K562 (cell line): ENCODE measurements around the gene FAM111B. TPM values are rescaled to one million over a fixed set of nuclear protein-coding genes. Genes with fewer than 3 reads are reported as not detected.

Source experiments
- HMG20A ChIP-seq: fragments of 450-650 bp; formaldehyde crosslinking; conservative IDR thresholded peaks from 2 replicates; pipeline ENCODE4 v1.4.0; 2020; ENCODE audit warnings: mild to moderate bottlenecking, mixed read lengths
- HSF4 ChIP-seq: fragments of 250-450 bp; sonication (Bioruptor Pico); IDR thresholded peaks from 2 replicates; pipeline ENCODE4 v2.1.2; 2022; ENCODE audit warnings: mild to moderate bottlenecking, moderate library complexity, borderline replicate concordance
- KAT2B ChIP-seq: IDR thresholded peaks from one replicate; pipeline ENCODE4 v1.6.1; 2012; ENCODE audit warnings: low read depth, mild to moderate bottlenecking, control low read depth, inconsistent platforms, low read length, moderate library complexity
- KDM4B ChIP-seq, 2 experiments: fragments of 450-650 bp in 1 of 2; sonication (generic) in 1 of 2; IDR thresholded peaks; 2 replicates each; pipeline ENCODE4 v1.6.1; 2016 to 2017; ENCODE audit warnings: borderline replicate concordance in 2 of 2, antibody characterized with exemption in 1 of 2, low read depth in 1 of 2, mild to moderate bottlenecking in 1 of 2
- MAX ChIP-seq: sonication (generic); formaldehyde crosslinking; IDR thresholded peaks from 2 replicates; pipeline ENCODE4 v1.9.0; 2022; ENCODE audit warnings: mild to moderate bottlenecking, missing genetic modification reagents
- MXD1 ChIP-seq: fragments of 250-450 bp; sonication (Bioruptor Pico); IDR thresholded peaks from 2 replicates; pipeline ENCODE4 v1.8.0; 2021; ENCODE audit warnings: borderline replicate concordance, mild to moderate bottlenecking, moderate library complexity; ENCODE audit not compliant: poor library complexity, severe bottlenecking
- NFE2L1 ChIP-seq: fragments of 450-650 bp; IDR thresholded peaks from 2 replicates; pipeline ENCODE4 v1.6.1; 2016; ENCODE audit warnings: missing genetic modification characterization, low read depth, mild to moderate bottlenecking, missing compliant biosample characterization, moderate library complexity, borderline replicate concordance
- NONO ChIP-seq, 2 experiments: fragments of 200-400 bp in 1 of 2; fragments of 450-650 bp in 1 of 2; formaldehyde crosslinking in 1 of 2; IDR thresholded peaks; 2 replicates each; pipeline ENCODE4 v1.6.1; 2017; ENCODE audit warnings: low read depth in 2 of 2, mild to moderate bottlenecking in 2 of 2, moderate library complexity in 2 of 2, low read length in 1 of 2
- RCOR1 ChIP-seq, 2 experiments: IDR thresholded peaks; 2 replicates each; pipeline ENCODE4 v1.6.1; 2012; ENCODE audit warnings: low read depth in 2 of 2, low read length in 2 of 2, borderline replicate concordance in 1 of 2, improper control_type of control experiment in 1 of 2
- REST ChIP-seq, 2 experiments: fragments of 450-650 bp; formaldehyde crosslinking in 1 of 2; IDR thresholded peaks; 2 replicates each; pipeline versions ENCODE4 v1.4.0 to v1.6.1; 2014 to 2020; ENCODE audit warnings: mild to moderate bottlenecking in 2 of 2, borderline replicate concordance in 1 of 2, low read depth in 1 of 2
- SIN3A ChIP-seq, 2 experiments: fragments of 150-350 bp in 1 of 2; IDR thresholded peaks; 2 replicates each; pipeline ENCODE4 v1.6.1; 2011 to 2016; ENCODE audit warnings: borderline replicate concordance in 2 of 2, low read depth in 2 of 2, low read length in 2 of 2, mild to moderate bottlenecking in 2 of 2, moderate library complexity in 2 of 2; ENCODE audit not compliant: control insufficient read depth in 1 of 2
- VEZF1 ChIP-seq: fragments of 200-800 bp; sonication (Bioruptor generic); IDR thresholded peaks from 2 replicates; pipeline ENCODE4 v1.6.1; 2017; ENCODE audit warnings: missing genetic modification characterization, missing compliant biosample characterization
- ZNF695 ChIP-seq: fragments of 450-650 bp; formaldehyde crosslinking; IDR thresholded peaks from 2 replicates; pipeline ENCODE4 v1.4.0; 2020; ENCODE audit warnings: mild to moderate bottlenecking, moderate library complexity
- ZNF79 ChIP-seq: fragments of 250-450 bp; sonication (Bioruptor Pico); IDR thresholded peaks from 2 replicates; pipeline ENCODE4 v1.4.0; 2020; ENCODE audit warnings: low read depth, mild to moderate bottlenecking, moderate library complexity
- polyA plus RNA-seq, 8 experiments: library from polyadenylated mRNA; depleted of rRNA in 4 of 8; stranded (reverse) in 5 of 8; unstranded in 3 of 8; fragments of >200 nt; fragmentation: Nextera tagmentation in 2 of 8; fragmentation: Illumina TruSeq in 1 of 8; extraction: Ambion mirVana in 2 of 8; extraction: Trizol in 1 of 8; gene quantifications; 2 replicates each; pipeline versions ENCODE4 v1.2.1 to v1.2.3, GENCODE V29; 2011 to 2014; ENCODE audit warnings: inconsistent platforms in 1 of 8, missing spikeins in 1 of 8
- total RNA-seq, 7 experiments: library from RNA; depleted of rRNA in 6 of 7; stranded (reverse); fragments of >200 nt in 6 of 7; fragmentation: Illumina TruSeq in 2 of 7; extraction: Trizol in 2 of 7; gene quantifications; 2 replicates each; pipeline versions ENCODE4 v1.2.1 to v1.2.3, GENCODE V29; 2011 to 2021; ENCODE audit warnings: low replicate concordance in 1 of 7

The FAM111B gene
- total and polyA plus RNA-seq, 9 of the 15 experiments (the other 6 are each of a cell fraction or from before 2014, with no cell fraction given), result 0.01 to 0.33 (median 0.06) TPM; not detected in 5

DNA sequence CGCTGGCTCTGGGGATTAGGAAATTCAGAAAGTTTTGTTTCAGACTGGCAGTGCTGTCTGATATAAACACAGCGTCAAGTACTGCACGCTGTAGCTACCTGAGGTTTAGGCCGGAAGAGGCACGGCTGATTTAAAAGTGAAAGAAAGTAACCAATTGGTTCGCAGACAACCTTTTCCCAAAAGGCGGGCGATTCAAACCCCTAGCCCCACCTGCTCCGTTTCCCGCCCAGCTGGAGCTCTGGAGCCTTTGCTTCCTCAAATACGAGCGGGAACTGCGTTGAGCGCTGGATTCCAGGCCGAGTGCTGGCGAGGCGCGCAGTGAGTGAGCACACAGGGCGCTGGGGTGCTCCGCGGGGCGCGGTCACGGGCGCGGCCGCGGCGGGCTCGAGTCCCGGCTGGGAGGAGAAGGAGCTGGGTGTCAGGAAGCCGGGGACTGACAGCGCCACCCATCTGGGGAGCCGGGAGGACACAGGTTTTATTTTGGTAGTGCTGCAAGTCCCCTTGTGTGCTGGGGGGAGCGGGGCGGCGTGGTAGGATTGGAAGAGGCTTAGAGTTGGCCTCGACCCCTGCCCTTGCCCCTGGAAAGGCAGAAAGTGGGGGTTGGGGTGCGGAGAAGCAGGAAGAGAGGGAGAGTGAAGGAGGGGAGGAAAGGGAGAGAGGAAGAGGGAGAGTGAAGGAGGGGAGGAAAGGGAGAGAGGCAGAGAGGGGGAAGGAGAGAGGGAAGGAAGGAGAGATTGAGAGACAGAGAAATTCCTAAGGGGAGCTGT is 37.7 kb downstream of the FAM111B start (continued):
- TF ChIP-seq NONO (IDR thresholded peaks at IDR 0.05; ENCODE audit: low read depth in 2 of 2, low read length in 1 of 2) (no peak), HMG20A (no peak), KDM4B (IDR thresholded peaks at IDR 0.05; ENCODE audit: borderline replicate concordance in 2 of 2, low read depth in 1 of 2) (no peak), ZNF695 (CRISPR knock-in tag) (no peak), REST (IDR thresholded peaks at IDR 0.05; ENCODE audit: borderline replicate concordance) (no peak; the same call in 1 of the 2 replicates), REST (CRISPR knock-in tag; IDR thresholded peaks at IDR 0.05; ENCODE audit: low read depth) (0 out of 2 replicates have a peak, but pooled peaks have one; percentile 47), RCOR1 (IDR thresholded peaks at IDR 0.05; ENCODE audit: borderline replicate concordance in 1 of 2, low read depth in 2 of 2, low read length in 2 of 2) (peak in 1 of 2 experiments; percentile 7; a peak in 2 of 4 replicates), NFE2L1 (tag) (no peak), KAT2B (no peak), SIN3A (IDR thresholded peaks at IDR 0.05; ENCODE audit: borderline replicate concordance in 2 of 2, control insufficient read depth in 1 of 2, low read depth in 2 of 2, low read length in 2 of 2) (peak; percentile 7 to 67; a peak in 1 of 4 replicates), ZNF79 (CRISPR knock-in tag) (no peak), HSF4 (no peak), MAX (peak; percentile 99), VEZF1 (CRISPR knock-in tag) (peak; percentile 61), MXD1 (no peak)
